HG03066 (cell line): ENCODE data around the gene MNAT1.
A peak's percentile ranks its signal among the peaks of the same experiment; 100 is the strongest.
"Not testable (repeated sequence)": the region's sequence is repeated elsewhere in the genome, so short reads cannot be mapped to it uniquely, and the experiment has no call there.

Source experiments
- ATAC-seq: cut with Tn5 transposase; IDR thresholded peaks from one replicate; pipeline ENCODE4 v1.9.1; 2021; ENCODE audit warnings: low read depth; ENCODE audit not compliant: unreplicated experiment

The MNAT1 gene

GRCh38 chr14:60734465-60735242 is at the start of gene MNAT1:
TSS of gene MNAT1 (plus strand) at chr14:60734761. CDS start at chr14:60734863, 102 bp downstream.
- ATAC-seq = peak; percentile 91

GRCh38 chr14:60686865-60687264 is 47.7 kb upstream of the MNAT1 start:
- ATAC-seq = no peak

GRCh38 chr14:60691383-60692113 is 43.0 kb upstream of the MNAT1 start:
- no peak for ATAC-seq

GRCh38 chr14:60695327-60695726 is 39.2 kb upstream of the MNAT1 start:
- ATAC-seq = no peak

- no peak for ATAC-seq
These were observed 34.0 kb upstream of the MNAT1 start for GRCh38 chr14:60700598-60700997.

DNA sequence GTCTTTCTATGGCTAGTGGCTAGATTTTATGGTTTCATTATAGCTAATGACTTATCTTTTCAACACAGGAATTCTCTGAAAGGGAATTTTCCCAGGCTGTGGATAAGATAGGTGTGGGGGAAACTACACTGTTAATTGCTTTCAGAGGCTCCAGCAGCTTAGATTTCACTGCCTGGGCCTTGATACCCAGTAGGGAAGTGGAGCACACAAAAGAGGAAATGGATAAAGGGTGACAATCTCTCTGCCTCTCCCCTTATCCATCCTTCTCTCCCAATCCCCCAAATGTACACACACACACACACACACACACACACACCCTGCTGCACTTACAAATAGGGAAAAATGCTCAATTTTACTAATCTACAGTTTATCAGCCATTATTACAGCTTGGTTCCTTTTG is 29.5 kb upstream of the MNAT1 start:
- no peak for ATAC-seq

- no peak for ATAC-seq
These were observed 26.7 kb upstream of the MNAT1 start for GRCh38 chr14:60707858-60708257.

GRCh38 chr14:60710494-60710893 is 24.1 kb upstream of the MNAT1 start:
- no peak for ATAC-seq

DNA sequence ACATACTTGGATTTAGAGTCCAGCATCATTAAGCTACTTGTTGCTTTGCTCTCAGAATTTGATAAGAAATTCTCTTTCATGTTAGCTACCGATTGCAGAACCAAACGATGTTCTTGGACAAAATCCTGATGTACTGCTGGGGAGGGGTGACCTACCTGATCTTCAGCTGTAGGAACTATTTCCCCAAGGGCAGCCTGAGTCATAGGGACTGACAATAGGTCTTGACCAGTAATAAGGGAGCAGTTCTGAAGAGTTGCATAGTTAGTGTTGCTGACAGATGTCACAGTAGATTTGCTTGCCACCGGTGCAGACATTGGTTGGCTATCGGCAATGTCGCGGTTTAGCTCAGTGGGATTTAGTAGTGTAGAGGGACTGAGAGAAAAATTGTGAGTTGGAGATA is 21.0 kb upstream of the MNAT1 start:
- ATAC-seq = no peak

DNA sequence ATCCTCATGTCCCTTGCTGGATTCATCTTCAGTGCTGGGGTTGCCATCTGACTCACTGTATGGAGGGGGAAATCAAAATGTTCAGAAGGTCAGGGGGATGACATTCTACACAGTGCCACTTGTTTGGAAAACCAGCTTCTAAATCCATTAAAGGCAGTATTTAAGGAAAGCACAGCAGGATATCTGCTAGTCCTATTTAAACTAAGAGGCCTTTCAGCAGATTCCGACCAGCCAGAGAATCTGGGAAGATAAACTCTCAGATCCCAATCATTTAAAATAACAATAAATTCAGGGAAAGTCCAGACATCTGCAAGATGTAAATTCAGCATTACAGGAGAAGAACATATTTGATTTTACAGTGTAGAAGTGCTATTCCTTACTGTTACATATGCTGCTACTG is 14.2 kb upstream of the MNAT1 start:
- ATAC-seq = no peak

GRCh38 chr14:60720962-60721325 is 13.6 kb upstream of the MNAT1 start:
- no peak for ATAC-seq

- no peak for ATAC-seq
These were observed 13.0 kb upstream of the MNAT1 start for GRCh38 chr14:60721326-60722106.

GRCh38 chr14:60722107-60722356 is 12.5 kb upstream of the MNAT1 start:
- no peak for ATAC-seq

- ATAC-seq = no peak
These were observed 12.0 kb upstream of the MNAT1 start for GRCh38 chr14:60722357-60723115.

- ATAC-seq = peak; percentile 25
These were observed 11.2 kb upstream of the MNAT1 start for GRCh38 chr14:60723116-60723906.

DNA sequence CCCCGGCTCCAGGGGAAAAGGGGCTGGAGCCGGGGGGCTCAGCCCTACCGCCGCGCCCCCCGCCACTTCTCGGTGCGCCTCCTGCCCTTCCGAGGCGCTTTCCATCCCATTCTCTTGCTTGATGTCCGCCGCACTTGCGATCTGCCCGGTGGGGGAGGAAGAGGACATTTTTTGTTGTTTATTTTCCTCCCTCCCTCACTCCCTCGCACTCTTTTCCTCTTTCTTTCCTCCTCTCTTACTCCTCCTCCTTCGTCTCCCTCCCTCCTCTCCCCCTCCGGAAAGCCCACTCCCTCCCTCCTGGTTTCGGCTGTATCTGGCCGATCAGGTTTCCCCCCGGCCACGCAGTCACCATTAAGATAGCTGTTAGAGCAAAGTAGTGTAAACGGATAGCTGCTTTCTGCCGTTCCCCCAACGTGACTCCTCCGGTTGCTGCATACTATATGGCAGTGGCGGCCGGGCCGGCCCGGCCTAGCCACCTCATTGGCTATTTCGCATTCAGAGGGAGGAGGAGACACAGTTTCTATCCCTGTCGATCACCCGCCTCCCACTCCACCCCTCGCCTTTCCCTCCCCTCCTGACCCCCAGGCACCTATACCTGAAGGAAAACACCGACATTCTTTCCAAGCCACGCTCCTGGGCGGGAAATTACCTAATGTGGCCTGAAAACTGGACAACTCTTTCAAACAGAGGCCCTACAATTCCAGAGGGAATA is 10.5 kb upstream of the MNAT1 start, which contains the start of gene SIX4:
SIX4 (minus strand) TSS at position 445 of the 712 bp plus-strand sequence; CDS start at position 168, 277 bp downstream.
- ATAC-seq = peak; percentile 30

GRCh38 chr14:60731291-60731690 is 3.3 kb upstream of the MNAT1 start:
- ATAC-seq = not testable (repeated sequence)

DNA sequence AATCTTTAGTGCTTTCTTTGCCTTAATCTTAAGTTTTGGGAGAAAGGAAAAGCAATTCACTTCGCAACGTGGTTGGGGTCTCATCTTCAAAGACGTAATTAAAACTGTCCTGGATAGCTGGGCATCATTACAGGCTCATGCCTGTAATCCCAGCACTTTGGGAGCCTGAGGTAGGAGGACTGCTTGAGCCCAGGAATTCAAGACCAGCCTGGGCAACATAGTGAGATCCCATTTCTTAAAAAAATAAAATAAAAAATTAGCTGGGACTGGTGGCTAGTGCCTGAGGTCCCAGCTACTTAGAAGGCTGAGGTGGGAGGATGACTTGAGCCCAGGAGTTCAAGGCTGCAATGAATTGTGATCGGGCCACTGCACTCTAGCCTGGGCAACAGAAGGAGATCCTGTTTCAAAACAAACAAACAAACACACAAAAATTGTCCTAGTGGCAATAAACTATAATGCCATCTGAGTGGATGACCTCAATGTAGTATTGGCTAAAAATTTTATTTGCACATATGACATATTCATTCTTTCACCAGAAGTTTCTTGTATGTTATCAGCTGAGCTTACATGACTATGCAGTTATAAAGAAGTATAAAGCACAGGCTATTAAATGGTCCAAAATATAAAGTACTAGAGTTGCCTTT is 1.6 kb upstream of the MNAT1 start:
- ATAC-seq = no peak

GRCh38 chr14:60735416-60735815 is 855 bp downstream of the MNAT1 start:
- ATAC-seq = no peak
